Stromal cell of bone marrow (primary cell): ENCODE results near the gene ZMPSTE24.
A peak's percentile ranks its signal among the peaks of the same experiment; 100 is the strongest.

Experiments used
- DNase-seq: peaks from one replicate; pipeline ENCODE4 v3.0.0-alpha.2; 2012; ENCODE audit warnings: low read depth

The ZMPSTE24 gene

GRCh38 chr1:40305451-40305850, 47.4 kb downstream of the ZMPSTE24 start:
- no peak for DNase-seq

GRCh38 chr1:40305871-40306270, 47.8 kb downstream of the ZMPSTE24 start:
- DNase-seq: no peak

DNA sequence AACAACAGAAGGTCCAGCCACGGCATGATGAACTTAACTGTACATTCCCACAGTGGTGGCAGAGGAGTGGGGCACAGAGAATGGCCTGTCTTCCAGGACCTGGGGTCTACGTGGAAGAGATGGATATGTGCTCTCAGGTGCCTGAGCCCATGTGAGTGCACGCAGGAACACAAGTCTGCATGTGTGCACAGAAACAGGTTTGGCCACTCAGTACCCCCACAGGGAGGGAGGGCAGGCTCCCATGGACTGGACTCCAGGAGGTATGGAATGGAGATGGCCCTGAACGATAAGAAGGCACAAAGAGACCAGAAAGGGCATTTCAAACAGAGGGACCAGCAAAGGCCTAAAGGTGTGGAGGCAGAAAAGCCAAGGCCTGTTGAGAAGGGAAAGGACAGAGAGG, 48.3 kb downstream of the ZMPSTE24 start:
- no peak for DNase-seq

GRCh38 chr1:40307186-40307585, 49.1 kb downstream of the ZMPSTE24 start:
- DNase-seq: no peak

- DNase-seq: no peak
These were observed 50.1 kb downstream of the ZMPSTE24 start for GRCh38 chr1:40308036-40308727.

GRCh38 chr1:40309374-40310128, 51.5 kb downstream of the ZMPSTE24 start:
- DNase-seq: no peak

DNA sequence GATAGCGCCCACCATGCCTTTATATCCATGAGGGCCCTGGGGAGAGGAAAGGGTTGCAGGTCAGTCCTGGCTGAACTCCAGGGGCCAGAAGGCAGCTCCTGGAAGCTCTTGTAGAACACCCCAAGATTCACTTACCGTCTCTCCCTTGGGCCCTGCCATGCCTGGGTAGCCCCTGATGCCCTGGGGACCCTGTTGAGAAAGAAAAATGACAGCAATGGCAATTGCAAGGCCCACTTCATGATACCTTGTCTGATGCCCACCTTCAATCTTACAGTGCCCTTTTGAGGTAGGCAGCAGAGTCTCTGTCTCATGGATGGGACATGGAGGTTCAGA, 52.1 kb downstream of the ZMPSTE24 start:
- no peak for DNase-seq

- no peak for DNase-seq
These were observed 53.1 kb downstream of the ZMPSTE24 start for GRCh38 chr1:40310983-40311642.

DNA sequence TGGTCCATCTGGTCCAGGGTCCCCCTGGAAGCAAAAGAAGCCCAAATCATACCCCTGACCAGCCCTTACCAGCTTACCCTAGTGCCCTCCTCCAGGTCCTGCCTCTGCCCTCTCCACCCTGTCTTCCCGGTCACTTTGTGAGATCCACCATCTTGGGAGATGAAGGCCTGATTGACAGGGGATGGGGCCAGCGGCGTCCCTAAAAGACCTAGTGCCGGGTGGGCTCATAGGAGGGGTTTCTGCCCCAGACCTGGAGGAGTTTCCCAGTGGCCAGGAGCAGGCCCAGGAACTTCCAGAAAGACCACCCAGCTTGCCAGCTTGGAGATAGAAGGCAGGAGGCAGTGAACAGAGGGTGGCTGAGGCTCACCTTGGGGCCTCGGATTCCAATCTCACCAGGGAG, 53.7 kb downstream of the ZMPSTE24 start:
- no peak for DNase-seq

GRCh38 chr1:40312238-40313205, 54.5 kb downstream of the ZMPSTE24 start:
- no peak for DNase-seq

GRCh38 chr1:40313329-40313957, 55.4 kb downstream of the ZMPSTE24 start:
- DNase-seq: no peak

GRCh38 chr1:40313958-40314720, 56.1 kb downstream of the ZMPSTE24 start:
- DNase-seq: no peak

DNA sequence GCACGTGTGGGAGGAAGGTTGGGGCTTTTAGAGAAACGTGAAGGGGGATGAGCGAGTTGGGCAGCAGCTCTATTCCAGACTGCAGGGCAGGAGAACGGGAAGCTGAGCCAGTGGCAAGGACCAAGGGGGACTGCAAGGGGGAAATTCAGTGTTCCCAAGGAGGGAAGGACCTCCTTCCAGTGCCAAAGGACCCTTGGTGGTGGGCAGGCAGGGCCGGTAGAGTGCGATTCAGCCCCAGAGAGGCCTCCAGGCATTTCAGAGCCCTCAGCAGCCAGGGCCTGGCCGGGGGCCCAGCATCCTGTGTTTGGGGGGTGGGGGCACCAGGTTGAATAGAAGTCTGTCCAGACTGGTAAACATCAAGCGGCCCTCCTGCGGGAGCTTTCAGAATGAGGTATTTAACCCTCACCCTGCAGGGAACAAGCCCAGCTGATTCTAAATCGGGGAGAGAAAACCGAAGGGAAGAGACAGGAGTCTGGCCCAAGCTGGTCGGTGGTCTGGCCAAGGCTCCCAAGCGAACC, 56.7 kb downstream of the ZMPSTE24 start:
- DNase-seq: no peak

DNA sequence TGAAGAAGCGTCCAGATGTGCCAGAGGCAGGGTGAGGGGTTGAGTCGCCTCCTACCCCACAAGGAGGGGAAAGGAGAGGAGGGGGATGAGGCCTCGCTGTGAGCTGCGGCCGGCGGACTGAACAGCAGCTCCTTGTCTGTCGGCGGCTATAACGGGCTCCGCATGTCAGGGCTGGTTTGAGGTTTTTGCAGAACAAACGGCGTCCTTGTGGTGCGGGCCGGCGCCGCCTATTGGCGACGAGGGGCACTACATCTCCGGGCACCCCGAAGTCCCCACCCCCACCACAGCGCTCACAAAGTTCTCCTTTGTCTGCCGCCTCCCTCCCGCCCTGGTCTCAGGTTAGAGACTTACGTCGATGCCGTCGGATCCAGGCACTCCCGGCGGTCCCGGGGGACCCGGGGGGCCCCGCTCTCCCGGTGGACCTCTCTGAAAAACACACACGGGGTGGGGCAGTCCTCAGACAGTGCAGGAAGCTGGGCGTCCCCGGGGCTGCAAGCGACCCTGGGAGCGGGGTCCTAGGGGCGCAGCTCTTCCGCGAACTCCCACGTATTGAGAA, 57.3 kb downstream of the ZMPSTE24 start:
- DNase-seq: peak; percentile 63

GRCh38 chr1:40315795-40316594, 58.0 kb downstream of the ZMPSTE24 start:
- no peak for DNase-seq

- no peak for DNase-seq
These were observed 58.8 kb downstream of the ZMPSTE24 start, which contains the start of gene COL9A2 for GRCh38 chr1:40316595-40317393. COL9A2 (minus strand) TSS chr1:40317286; CDS start chr1:40317197, 89 bp downstream.

- no peak for DNase-seq
These were observed 59.5 kb downstream of the ZMPSTE24 start for GRCh38 chr1:40317394-40318074.

- DNase-seq: no peak
These were observed 60.4 kb downstream of the ZMPSTE24 start for GRCh38 chr1:40318476-40318875.
